SKM-1 (cell line): ENCODE data around the gene CFAP69.
A peak's percentile ranks its signal among the peaks of the same experiment; 100 is the strongest.
"Not testable (repeated sequence)": the region's sequence is repeated elsewhere in the genome, so short reads cannot be mapped to it uniquely, and the experiment has no call there.

Experiments used
- DNase-seq: peaks from one replicate; lab custom pipeline; 2025; ENCODE audit not compliant: unreplicated experiment; lab: John Stamatoyannopoulos, UW

The CFAP69 gene

GRCh38 chr7:90230834-90231233 is 14.1 kb upstream of the CFAP69 start:
- no peak for DNase-seq

- DNase-seq: no peak
These were observed 13.7 kb upstream of the CFAP69 start for GRCh38 chr7:90231304-90231703.

- DNase-seq: no peak
These were observed 12.5 kb upstream of the CFAP69 start for GRCh38 chr7:90232430-90232829.

- DNase-seq: no peak
These were observed 11.4 kb upstream of the CFAP69 start for GRCh38 chr7:90233569-90233968.

- DNase-seq: no peak
These were observed 8.2 kb upstream of the CFAP69 start for GRCh38 chr7:90236721-90237289.

- DNase-seq: no peak
These were observed 7.0 kb upstream of the CFAP69 start for GRCh38 chr7:90238022-90238421.

GRCh38 chr7:90238583-90238982 is 6.4 kb upstream of the CFAP69 start:
- DNase-seq: no peak

GRCh38 chr7:90239050-90239449 is 5.9 kb upstream of the CFAP69 start:
- no peak for DNase-seq

GRCh38 chr7:90239625-90240228 is 5.2 kb upstream of the CFAP69 start:
- DNase-seq: no peak

- no peak for DNase-seq
These were observed 2.4 kb upstream of the CFAP69 start for GRCh38 chr7:90242369-90243168.

- DNase-seq: no peak
These were observed 1.4 kb upstream of the CFAP69 start for GRCh38 chr7:90243556-90243955.

- no peak for DNase-seq
These were observed 437 bp upstream of the CFAP69 start for GRCh38 chr7:90244565-90244908.

- DNase-seq: no peak
These were observed 1.2 kb downstream of the CFAP69 start for GRCh38 chr7:90246171-90246570.

- DNase-seq: no peak
These were observed 3.7 kb downstream of the CFAP69 start for GRCh38 chr7:90248706-90249105.

- DNase-seq: no peak
These were observed 5.8 kb downstream of the CFAP69 start for GRCh38 chr7:90250601-90251303.

GRCh38 chr7:90251304-90251635 is 6.3 kb downstream of the CFAP69 start:
- DNase-seq: no peak

GRCh38 chr7:90256011-90256410 is 11.0 kb downstream of the CFAP69 start:
- DNase-seq: not testable (repeated sequence)

- no peak for DNase-seq
These were observed 11.8 kb downstream of the CFAP69 start for GRCh38 chr7:90256778-90257177.

- no peak for DNase-seq
These were observed 16.5 kb downstream of the CFAP69 start for GRCh38 chr7:90261441-90261840.

GRCh38 chr7:90262438-90262837 is 17.5 kb downstream of the CFAP69 start:
- DNase-seq: peak; percentile 37

- no peak for DNase-seq
These were observed 21.8 kb downstream of the CFAP69 start for GRCh38 chr7:90266808-90267207.

- DNase-seq: no peak
These were observed 22.4 kb downstream of the CFAP69 start for GRCh38 chr7:90267263-90267858.
